Transverse colon (tissue), 3 donors: Measurements from ENCODE around the gene ERH.

ENCODE experiments used
- CTCF ChIP-seq, 5 experiments: fragments of 200-600 bp in 3 of 5; fragments of 450-650 bp in 2 of 5; sonication (generic) in 3 of 5; IDR thresholded peaks; 1 replicate in 2 of 5; 2 replicates in 3 of 5; pipeline ENCODE4 v1.5.1; 2016 to 2017; ENCODE audit warnings: antibody characterized with exemption in 5 of 5, inconsistent platforms in 3 of 5, mild to moderate bottlenecking in 2 of 5, moderate library complexity in 1 of 5
- EP300 ChIP-seq: sonication (generic); formaldehyde crosslinking; IDR thresholded peaks from one replicate; pipeline ENCODE4 v1.6.1; 2017; ENCODE audit warnings: antibody characterized with exemption, low read depth

- no peak for TF ChIP-seq CTCF (IDR thresholded peaks at IDR 0.05)
- TF ChIP-seq EP300, result no peak
These were observed 32.0 kb downstream of the ERH start for GRCh38 chr14:69366069-69366468.
